22Rv1 (cell line): Measurements from ENCODE around the gene SRSF4.

Source experiments
- H3K27ac ChIP-seq: fragments of 450-650 bp; 2 replicates; pipeline ENCODE4 v1.5.1; 2017
- ZFX ChIP-seq: fragments of 450-650 bp; IDR thresholded peaks from 2 replicates; pipeline ENCODE4 v1.6.1; 2017; ENCODE audit warnings: antibody characterized with exemption, borderline replicate concordance
- TF ChIP-seq, protein P1 (sequence below): fragments of 450-650 bp; IDR thresholded peaks from 2 replicates; pipeline ENCODE4 v1.5.1; 2017; ENCODE audit warnings: mild to moderate bottlenecking

The SRSF4 gene

DNA sequence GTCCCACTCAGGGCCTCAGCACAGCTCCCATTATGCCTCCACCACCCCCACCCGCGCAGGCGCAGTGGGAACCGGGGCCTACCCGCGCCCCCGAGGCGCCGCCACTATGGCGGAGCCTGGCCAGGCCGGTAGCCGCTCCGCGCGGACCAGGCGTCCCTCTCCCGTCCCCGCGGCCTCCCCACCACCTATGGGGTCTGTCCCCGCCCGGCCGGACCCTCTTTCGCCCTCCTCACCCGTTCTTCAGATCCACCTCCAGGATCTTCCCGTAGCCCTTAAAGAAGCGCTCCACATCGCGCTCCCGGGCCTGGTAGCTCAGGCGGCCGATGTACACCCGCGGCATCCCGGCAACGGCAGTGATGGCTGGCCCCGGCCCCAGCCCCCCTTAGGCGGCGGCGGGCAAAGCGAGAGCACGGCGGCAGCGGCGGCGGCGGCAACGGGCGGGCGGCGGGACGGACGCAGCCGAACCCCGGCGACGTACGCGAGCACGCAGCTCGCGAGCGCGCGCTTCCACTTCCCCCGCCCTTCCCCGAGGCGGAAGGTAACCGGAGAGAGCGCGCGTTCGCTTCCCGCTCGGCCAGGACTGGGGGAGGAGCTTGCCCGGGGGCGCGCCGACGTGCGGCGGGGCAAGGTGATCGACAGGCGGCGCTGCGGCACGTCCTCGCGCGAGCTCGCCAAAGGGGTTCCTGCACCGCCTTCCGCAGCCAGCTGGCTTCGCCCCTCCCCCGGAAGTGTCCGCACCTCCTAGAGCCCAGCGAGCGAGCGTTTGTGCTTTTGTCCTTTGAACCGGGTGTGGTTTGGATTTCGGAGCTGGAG lies at the start of gene SRSF4:
Gene SRSF4 (minus strand): TSS at position 488 of the 813 bp plus-strand sequence. CDS start 148 bp downstream, at position 340.
- 0 out of 2 replicates have a peak, but pooled peaks have one; percentile 59 for TF ChIP-seq ZFX
- TF ChIP-seq, protein P1, sequence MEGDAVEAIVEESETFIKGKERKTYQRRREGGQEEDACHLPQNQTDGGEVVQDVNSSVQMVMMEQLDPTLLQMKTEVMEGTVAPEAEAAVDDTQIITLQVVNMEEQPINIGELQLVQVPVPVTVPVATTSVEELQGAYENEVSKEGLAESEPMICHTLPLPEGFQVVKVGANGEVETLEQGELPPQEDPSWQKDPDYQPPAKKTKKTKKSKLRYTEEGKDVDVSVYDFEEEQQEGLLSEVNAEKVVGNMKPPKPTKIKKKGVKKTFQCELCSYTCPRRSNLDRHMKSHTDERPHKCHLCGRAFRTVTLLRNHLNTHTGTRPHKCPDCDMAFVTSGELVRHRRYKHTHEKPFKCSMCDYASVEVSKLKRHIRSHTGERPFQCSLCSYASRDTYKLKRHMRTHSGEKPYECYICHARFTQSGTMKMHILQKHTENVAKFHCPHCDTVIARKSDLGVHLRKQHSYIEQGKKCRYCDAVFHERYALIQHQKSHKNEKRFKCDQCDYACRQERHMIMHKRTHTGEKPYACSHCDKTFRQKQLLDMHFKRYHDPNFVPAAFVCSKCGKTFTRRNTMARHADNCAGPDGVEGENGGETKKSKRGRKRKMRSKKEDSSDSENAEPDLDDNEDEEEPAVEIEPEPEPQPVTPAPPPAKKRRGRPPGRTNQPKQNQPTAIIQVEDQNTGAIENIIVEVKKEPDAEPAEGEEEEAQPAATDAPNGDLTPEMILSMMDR: peak; percentile 89
- H3K27ac ChIP-seq: peak within 1 kb of the TSS; percentile 99

DNA sequence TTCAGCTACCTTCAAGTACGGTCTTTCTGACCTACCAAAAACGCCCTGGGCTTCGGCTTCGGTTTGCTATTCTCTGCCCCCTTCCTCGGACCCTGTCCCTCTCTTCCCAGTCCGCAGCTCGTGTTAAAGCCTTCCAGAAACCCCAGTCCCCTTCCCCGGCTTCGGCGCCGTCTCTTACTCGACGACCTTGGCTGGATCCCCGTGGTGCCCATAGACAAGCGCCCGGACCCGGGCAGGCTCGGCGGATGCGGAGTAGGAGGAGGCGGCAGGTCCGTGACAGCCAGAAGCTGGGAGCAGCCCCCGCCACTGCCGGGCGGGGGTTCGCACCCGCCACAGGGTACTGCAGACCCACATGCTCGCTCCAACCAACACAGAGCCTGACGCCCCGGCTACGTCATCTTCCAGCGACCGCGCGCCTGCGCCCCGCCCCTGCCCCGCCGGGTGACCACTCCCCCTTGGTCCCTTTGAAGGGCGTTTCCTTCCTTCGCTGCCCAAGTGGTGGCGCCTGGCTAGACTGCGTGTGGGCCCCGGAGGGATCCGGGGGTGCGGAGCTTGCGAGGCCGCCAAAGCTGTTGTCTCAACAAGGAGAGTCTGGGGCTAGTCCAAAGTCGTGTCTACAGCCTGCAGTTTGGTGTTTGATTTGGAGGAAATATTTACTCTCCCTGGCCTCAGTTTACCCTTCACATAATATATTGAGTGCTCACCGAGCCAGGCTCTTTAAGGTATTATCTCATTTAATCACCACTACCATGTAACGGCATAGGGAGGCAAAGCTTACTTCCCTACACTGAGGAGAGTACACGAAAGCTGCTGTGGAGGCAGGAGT lies 49.1 kb upstream of the SRSF4 start, which contains the start of gene MECR:
Gene MECR (minus strand): TSS at position 382 of the 826 bp plus-strand sequence. CDS start 28 bp downstream, at position 354.
- peak within 1 kb of the TSS; percentile 25; the same call in 1 of the 2 replicates for H3K27ac ChIP-seq
- no peak for TF ChIP-seq ZFX
- TF ChIP-seq, protein P1: peak; percentile 34

DNA sequence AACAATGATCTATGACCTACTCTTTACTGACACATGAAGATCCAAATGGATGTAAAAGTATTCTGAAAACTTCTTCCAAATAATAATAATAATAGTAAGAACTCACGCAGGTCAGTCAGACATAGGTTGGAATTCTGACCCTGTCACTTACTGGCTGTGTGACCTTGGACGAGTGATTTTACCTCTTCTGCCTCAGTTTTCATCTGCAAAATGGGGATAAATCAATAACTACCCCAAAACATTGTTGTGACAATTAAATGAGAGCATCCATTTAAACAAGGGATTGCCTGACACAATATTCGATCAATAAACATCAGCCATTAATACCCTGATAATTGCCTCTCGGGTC lies 48.5 kb upstream of the SRSF4 start:
- no peak overlapping the region for H3K27ac ChIP-seq
- no peak for TF ChIP-seq ZFX
- TF ChIP-seq, protein P1: no peak

DNA sequence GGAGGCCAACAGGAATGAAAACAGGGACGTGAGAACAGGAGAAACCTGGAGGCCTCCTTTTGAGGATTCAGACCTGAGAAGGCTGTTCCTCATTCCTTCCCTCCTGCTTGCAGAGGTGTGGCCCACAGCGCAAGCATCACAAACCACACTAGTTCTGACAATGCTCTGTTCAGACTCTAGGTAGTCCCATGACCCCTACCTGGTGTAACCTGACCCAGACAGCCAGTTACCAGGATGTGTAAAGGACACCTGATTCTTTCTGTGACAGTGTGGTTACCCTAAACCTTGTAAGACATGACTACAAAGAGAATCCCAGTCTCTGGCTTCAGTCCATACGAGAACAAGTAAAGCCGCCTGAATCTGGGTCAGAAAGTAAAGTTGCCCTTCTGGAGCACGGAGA lies 45.8 kb upstream of the SRSF4 start:
- H3K27ac ChIP-seq: no peak overlapping the region

DNA sequence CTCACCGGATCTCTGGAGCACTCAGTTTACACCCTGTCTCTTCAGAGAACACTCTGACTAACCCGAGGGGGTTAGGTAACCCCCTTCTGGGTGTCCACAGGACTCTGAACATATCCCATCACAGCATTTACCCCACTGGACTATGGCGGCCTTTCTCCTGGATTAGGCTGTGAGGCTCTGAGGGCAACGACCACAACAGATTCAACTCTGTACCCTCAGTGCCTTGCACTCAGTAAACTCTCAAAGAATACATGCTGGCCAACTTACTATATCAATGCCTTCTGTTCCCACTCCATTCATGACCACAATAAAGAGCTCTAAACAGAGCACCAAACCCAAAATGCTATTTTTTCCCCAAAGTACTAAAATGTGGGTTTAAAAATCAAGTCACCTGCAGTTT lies 43.7 kb upstream of the SRSF4 start:
- H3K27ac ChIP-seq: no peak overlapping the region
- TF ChIP-seq, protein P1: no peak
- no peak for TF ChIP-seq ZFX

More for the DNA sequence above, 45.8 kb upstream of the SRSF4 start:
- TF ChIP-seq, protein P1: no peak
- no peak for TF ChIP-seq ZFX

DNA sequence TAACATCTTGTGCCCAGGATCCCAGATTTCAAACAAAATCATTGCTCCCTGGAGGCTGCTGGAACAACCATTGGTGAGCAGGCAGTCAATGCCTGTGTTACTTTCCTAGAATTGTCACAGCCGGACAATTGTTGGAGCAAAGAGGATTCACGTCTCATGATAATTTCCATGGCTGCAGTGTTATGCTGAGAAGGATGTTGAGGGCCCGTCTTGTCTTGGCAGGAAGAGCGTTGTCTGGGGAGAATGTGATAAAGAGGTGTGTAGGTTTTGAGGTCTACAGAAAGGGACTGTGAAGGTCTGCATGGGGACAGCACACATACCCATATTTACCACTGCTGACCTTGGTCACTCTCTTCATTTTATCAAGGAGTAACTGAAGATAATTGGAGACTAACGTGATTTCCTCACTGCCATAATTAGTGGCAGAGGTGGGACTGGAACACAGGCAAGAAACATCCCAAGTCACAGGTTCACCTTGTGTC lies 42.7 kb upstream of the SRSF4 start:
- no peak for TF ChIP-seq ZFX
- TF ChIP-seq, protein P1: no peak
- no peak overlapping the region for H3K27ac ChIP-seq
